MV-4-11 (cell line): ENCODE data around the gene HYLS1.
"Not testable (repeated sequence)": the region's sequence is repeated elsewhere in the genome, so short reads cannot be mapped to it uniquely, and the experiment has no call there.

Source experiments
- DNase-seq: peaks from one replicate; lab custom pipeline; 2025; lab: John Stamatoyannopoulos, UW

The HYLS1 gene

DNA sequence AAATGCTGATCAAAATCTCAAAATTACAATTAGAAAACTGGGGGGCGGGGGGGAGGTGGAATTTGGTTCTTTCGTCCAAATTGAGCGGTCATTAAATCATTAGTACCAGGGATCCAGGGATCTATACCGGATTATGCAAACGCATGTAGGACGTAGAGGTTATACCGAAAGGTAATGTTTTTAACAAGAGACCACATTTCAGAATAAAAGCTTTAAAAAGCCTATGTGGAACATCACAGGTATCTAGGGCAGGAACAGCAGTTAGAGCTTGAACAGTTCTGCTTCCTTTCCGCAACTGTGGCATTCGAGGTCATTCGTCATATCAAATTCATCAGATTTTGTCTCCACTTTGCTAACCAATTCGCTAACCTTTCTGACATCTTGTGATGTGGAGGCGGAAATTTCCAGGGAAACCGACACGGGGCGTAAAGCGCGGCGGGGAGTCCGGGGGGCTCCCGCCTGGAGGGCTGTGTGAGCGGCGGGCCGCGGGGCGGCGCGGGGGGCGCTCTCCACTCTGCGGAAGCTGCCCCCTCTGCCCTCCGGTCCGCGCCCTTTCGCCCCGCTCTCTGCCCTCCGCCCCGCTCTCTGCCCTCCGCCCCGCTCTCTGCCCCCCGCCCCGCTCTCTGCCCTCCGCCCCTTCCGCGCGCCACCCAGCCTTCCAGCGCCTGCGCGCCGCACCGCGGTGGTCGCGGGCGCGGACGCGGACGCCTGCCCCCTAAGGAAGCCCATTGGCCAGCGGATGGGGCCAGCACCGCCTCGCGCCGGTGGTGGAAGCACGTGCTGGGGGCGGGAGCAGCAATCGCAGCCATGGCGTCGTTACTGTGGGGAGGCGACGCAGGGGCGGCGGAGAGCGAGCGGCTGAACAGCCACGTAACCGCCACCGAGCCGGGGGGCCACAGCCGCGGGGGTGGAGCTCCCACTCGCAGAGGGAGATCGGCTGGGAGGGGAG lies 16.5 kb downstream of the HYLS1 start, which contains the start of gene DDX25:
DDX25 (plus strand) TSS at position 798 of the 949 bp plus-strand sequence; CDS start at position 808, 10 bp downstream.
- DNase-seq = no peak

DNA sequence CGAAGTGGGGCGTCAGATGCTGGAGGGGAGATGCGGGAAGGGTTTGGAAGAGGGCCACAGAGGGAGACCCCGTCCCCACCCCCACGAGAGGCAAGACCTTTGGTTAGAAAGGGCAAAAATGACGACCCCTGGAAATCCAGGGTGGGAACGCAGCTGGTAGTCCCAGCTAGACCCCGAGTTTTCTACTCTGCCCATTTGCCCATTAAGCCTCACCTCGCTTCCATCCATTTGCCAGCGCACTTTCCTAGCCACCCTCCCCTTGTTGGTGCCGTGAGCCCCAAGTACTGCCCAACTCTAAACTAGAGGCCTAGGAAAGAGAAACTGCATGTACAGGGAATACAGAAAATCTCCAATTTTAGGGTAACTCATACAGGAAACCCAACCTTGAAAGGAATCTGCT lies 17.2 kb downstream of the HYLS1 start:
- DNase-seq = no peak

DNA sequence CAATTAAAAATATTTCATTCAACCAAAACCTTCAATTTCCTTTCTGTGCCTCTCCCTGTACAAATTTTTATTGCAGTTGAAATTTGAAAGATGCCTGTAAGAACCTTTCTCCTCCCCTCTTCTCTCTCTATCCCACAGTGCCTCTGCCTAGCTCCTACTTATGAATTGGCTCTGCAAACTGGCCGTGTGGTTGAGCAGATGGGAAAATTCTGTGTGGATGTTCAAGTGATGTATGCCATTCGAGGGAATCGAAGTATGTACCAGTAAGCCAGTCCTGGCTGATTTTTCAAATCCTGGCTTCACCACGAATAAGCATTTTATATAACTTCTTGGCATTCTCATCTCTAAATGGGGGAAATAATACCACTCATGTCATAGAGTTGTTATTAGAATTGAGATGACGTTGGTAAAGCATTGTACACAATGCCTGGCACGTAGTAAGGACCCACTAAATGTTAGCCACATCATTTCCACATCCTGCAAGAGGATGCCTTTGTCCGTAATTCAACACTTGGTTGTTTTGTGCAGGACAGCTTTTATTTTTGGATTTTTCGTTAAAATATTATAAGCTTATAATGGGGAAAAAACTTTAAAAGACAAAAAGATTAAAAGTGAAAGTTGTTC lies 22.9 kb downstream of the HYLS1 start:
- DNase-seq = no peak

DNA sequence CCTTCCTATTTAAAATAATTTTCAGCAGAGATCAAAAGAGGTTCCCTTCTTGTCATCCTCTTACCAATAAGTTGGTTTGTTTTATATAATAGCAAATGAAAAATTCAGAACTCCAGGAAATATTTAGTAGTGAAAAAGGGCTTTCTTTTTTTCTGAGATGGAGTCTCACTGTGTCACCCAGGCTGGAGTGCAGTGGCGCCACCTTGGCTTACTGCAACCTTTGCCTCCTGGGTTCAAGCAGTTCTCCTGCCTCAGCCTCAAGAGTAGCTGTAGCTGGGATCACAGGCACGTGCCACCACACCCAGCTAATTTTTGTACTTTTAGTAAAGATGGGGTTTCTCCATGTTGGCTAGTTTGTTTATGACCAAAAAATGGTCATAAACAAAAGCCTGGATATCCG lies 27.1 kb downstream of the HYLS1 start:
- DNase-seq = not testable (repeated sequence)

DNA sequence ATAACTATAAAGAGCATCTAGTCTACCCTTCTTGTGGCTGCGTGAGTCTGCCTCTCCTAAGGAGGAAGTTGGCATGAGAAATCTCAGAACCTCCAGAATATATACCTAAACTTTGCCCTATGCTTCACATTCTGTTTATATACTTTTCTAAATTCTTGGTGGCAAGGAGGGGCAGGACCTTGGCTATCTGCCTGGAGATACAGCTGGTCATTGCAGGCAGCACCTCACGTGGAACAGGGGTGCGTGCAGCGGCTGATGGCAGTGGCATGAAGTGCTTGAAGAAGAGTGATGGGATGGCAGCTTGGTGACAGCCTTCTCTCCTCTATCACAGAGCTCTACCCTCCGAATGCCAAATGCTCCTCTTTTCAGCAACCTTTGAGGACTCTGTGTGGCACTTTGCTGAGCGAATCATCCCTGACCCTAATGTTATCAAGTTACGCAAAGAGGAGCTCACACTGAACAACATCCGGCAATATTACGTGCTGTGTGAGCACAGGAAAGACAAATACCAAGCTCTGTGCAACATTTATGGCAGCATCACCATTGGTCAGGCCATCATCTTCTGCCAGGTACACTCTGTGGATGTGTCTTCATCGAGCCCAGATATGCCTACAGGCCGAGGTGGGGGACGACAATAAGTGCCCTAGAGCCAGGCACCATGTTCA lies 29.3 kb downstream of the HYLS1 start:
- DNase-seq = no peak

DNA sequence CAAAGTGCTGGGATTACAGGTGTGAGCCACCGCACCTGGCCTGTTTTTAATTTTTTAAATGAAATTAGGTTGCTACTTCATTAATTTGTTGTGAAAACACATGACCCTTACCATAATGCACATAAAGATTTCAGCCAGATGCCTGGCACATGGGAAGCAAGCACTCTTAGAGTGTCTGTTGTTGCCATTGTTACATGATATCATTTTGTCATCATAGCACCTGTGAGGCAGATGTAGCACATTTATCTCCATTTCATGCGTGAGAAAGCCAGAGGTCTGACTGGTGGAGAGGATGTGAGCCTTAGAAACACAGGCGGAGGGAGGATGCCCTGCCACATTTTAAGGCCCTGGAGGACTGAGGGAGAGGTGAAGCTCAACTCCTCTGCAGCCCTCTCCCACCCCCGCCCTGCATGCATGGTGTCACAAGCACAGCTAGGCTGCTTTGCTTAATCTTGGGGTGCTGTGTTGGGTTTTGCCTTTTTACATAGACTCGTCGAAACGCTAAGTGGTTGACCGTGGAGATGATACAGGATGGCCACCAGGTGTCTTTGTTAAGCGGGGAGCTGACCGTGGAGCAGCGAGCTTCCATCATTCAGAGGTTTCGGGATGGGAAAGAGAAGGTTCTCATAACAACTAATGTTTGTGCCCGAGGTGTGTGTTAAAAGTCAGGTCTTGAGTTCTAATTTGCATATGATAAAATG lies 30.8 kb downstream of the HYLS1 start:
- no peak for DNase-seq

DNA sequence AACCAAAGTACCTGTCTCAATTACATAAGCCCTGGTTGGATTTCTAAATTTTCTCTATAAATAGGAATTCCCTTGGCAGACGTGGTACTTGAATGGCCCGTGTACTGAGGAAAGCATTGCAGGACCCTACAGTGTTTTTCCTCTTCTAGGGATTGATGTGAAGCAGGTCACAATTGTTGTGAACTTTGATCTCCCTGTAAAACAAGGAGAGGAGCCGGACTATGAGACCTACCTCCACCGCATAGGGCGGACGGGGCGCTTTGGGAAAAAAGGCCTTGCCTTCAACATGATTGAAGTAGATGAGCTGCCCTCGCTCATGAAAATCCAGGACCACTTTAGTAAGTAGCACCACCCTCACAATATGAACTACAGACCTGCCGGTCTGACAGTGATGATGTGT lies 33.6 kb downstream of the HYLS1 start:
- DNase-seq = no peak

DNA sequence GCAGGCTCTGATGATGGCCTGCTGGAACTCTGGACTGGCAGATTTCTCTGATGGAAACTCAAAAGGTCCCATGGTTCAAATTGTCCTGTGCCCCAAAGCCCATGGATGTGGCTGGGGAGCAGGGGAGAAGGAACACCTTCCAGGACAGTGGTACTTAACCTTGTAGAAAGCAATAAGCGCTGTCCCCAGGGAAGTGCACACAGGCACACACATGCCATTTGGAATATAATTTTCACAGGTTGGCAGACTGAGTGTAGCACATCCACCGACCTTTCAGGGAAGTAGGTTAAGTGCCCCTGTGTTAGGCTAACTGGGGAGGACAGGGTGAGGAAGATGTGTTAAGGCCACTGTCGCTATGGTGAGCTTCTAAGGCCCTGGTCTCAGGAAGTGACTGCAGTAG lies 34.7 kb downstream of the HYLS1 start:
- no peak for DNase-seq

DNA sequence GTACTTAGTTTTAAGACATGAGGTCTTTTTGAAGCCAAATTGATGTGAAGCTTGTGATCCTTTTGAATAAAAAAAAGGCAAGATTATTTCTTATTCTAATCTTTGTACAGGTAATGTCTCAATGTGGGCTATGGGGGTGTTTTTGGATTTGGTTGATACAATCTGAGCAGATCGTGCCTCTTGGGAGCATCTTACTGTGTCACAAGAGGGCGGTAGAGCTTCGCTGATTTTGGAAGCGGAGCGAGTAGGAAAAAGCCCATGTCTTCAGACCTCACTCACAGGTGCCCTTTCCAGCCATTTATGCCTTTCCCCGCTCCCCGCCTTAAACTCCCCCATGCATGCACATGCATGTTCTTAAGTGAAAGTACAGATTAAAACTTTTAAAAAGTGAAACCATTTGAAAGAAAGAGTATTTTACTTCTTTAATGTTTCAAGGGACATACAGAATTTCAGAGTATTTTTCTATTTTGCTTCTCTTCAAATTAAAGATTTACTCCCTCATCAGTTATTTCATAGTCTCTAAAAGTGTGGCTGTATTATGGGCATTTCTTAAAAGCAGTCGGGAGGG lies 35.6 kb downstream of the HYLS1 start:
- peak; percentile 45 for DNase-seq

DNA sequence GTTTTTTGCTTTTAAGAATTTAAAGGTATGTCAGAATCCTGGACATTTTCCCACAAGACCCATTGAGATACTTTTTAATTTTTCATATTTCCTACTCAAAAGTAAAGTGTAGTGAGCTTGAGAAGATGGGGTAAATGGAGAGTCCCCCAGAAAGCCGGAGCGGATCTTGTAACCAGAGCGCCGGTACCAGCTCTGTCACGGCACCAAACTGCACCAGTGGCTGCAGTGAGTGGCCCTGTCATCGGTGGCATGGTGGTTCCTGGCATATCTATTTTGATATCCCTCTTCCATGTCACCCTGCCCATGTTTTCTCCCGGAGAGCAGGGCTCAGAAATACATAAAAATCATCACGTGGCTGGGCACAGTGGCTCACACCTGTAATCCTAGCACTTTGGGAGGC lies 36.2 kb downstream of the HYLS1 start:
- DNase-seq = no peak

DNA sequence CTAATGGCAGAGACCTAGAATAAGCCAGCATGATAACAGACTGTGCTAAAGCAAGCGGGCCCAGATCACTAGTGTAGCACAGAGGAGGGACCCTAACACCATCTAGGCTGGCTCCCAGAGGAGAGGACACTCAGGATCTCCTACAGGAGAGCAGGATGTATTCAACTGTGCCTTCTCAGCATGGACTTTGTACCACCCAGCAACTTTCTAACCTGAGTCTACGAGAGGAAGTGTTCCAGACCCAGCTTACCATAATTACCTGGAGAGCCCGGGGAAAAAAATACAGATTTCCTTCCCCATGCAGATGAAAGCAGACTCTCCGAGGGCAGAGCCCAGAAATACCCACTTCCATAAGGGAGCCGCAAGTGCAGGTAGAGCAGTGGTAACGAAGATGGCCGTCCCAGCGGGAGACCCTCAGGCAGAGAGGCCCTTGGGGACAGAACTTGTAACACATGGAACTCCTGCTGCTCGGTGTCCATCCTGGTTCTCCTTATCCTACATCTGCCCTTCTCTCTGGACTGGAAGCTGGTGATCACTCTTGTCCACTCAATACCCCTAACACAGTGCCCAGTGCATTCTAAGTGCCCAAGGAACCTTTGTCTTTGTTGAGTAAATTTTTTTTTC lies 37.0 kb downstream of the HYLS1 start:
- no peak for DNase-seq

DNA sequence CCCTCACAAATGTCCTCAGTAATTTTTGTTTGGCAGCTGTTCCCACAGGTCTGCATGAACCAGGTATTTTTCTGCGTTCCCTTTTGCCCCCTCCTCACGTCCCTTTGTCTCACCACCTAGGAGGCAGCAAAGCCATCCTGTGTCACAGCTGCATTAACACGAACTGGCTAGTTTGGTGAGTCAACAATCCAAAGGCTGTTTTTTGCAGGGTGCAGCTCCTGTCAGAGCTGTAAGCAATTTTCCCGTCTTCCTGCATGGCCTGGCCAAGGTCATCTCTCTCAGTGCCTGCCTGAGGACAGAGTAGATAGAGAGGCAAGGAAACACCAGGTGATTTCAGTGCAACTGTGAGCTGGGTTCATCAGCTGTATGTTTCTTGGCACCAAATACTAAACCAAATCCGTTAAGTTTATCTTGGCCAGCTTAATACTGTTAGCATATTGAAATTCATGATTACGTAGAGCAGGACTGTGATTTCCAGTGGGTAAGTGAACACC lies 37.8 kb downstream of the HYLS1 start:
- DNase-seq = no peak

DNA sequence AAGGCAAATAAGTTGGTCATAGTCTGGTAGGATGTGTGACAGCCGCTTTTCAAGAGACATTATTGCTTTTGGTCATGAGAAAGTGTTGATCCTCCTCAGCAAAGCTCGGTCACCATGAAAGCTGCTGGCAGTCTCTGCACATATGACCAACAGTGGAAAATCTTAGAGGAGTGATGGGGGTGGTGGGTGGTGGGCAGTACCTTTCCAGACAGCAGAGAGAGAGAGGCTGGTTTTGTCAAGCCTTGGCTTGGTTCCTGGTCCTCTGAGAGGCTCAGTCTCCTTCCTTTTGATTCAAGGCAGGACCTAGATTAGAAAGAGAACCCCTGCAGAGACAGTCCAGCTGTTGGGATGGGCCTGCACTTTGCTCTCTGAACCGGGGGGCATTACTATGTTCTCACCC lies 38.3 kb downstream of the HYLS1 start:
- no peak for DNase-seq

DNA sequence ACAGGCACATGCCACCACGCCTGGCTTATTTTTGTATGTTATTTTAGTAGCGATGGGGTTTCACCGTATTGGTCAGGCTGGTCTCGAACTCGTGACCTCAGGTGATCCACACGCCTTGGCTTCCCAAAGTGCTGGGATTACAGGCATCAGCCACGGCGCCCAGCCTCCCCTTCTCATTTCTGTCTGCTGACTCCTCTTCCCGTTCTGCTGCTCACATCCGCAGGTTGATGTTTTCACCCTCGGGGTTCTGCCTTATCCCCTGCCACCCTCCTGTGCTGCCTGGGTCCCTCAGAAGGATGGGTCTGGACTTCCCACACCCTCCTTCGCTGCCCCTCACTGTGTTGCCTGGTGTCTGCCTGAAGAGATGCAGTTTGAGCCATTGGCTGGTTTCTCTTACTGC lies 39.2 kb downstream of the HYLS1 start:
- no peak for DNase-seq

DNA sequence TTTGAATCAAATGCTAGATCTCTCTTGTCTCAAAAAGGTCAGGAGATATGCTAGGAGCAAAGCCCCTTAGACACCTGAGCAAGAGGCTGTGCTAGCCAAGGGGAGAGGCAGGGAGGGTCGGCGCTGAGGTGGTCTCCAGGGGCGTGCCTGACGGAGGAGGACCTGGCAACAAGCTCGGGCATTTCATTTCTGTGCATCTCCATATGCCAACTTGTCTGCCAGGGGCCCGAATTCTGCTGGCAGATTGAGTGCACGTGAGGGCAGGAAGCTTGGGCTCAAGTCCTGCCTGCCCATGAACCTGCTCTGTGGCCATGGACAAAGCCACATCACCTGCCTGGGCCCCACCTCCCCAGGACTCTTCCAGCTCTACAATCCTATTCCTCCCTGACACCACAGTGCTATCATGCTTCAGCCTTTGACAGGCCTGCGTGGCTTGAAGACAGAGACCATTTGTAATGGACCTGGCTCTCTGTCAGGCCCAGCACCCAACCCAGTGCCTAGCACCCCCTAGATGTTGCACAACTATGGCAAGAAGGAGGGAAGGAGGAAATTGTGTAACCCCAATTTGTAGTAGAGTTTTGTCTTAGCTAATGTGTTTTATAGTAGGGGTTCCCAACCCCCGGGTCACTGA lies 42.1 kb downstream of the HYLS1 start:
- peak; percentile 53 for DNase-seq

DNA sequence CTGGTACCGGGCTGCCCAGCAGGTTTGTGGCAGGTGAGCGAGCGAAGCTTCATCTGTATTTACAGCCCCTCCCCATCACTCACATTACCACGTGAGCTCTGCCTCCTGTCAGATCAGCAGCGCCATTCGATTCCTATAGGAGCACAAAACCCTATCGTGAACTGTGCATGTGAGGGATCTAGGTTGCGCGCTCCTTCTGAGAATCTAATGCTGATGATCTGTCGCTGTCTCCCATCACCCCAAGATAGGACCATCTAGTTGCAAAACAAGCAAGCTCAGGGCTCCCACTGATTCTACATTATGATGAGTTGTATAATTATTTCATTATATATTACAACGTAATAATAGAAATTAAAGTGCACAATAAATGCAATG lies 42.6 kb downstream of the HYLS1 start:
- DNase-seq = no peak

DNA sequence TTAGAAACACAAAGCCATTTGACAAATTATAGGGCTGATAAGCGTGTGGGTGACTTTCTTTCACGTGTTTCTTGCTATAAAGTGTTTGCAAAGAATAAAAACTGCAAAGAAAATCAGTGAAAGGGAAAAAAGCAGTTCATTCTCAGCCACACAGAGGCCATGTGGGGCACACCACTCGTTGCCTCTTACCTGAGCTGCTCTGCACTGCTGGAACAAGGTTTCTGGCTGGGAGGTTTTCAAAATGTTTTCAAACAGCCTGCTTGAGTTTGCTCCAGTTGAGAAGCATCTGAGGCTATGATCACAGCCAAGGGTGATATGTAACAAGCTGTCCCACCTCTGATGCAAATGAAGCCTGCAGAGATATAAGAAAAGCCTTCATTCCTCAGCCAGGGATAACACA lies 43.6 kb downstream of the HYLS1 start:
- no peak for DNase-seq

DNA sequence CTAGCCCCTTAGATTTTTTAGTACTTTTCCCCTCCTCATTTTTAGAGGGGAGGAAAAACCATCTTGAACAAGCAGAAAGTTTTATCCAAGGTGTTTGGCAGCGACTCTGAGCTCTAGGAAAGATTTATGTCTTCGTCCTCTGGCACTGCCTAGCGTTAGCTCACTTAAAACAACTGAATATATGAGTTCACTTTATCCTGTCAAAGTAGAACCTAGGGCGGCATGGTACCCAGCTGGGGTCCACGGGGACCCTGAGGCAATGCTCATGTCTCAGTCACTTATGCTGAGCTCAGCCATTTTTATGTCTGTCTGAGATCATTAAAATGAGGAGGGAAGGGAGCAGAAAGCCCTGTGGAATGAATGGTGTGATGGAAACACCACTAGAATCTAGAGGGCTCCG lies 44.2 kb downstream of the HYLS1 start:
- no peak for DNase-seq

DNA sequence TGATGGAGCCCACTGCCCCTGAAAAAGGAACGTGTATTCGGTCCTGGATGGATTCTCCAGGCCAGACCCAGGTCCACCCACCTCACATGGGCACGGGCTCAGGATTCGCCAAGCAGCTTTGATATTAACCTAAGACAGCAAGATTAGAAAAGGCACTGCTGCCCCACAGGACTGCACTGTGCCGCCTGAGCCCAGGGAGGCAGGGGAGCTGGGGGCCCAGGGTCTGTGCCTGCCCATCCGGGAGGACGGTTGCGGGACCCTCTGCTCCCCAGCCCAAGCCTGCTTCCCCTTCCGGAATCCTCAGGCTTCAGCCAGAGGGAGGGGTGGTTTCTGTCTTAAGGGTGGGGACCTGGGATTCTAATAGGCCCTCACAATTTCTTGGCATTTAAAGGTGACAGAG lies 44.8 kb downstream of the HYLS1 start:
- DNase-seq = no peak

DNA sequence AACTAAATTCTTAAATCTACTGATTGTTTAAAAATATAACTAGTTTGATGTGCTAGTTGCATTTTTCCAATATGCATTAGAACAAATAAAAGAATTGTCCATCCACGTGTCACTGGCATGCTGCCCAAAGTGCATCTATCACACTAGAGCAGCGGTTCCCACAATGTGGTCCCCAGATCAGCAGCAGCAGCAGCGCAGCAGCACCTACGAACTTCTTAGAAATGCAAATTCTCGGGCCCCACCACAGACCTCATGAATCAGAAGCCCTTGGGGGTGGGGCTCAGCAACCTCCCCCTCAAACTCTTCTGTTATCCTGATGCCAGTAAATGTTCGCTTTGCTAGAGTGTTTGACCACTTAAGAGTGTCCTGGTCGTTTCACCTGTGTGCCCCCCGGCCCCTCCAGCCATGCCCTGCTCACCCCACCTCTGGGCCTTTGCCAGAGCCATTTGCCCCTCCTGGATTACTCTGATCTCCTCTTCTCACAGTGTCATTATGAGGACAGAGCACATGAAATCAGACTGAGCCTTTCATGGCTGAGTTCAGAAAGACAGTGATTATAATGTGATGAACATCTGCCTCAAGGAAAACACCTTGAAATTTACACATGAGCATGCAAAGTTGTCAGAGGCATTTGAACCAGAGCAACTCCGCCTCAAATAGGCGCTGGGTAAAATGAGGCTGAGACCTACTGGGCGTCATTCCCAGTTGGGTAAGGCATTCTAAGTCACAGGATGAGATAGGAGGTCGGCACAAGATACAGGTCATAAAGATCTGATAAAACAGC lies 45.8 kb downstream of the HYLS1 start:
- no peak for DNase-seq
